CD4-positive, alpha-beta T cell treated with Interleukin-12 subunit alpha and Interleukin-12 subunit beta, for 1 hour (primary cell): Measurements from ENCODE around the gene OGDH.

Experiments used
- DNase-seq: peaks from one replicate; pipeline ENCODE4 v3.0.0-alpha.2; 2020

Gene OGDH

GRCh38 chr7:44618753-44619152 is 12.3 kb downstream of the OGDH start:
- DNase-seq, result peak; percentile 69

- DNase-seq, result no peak
These were observed 14.8 kb downstream of the OGDH start for GRCh38 chr7:44621034-44621749.

GRCh38 chr7:44621750-44622103 is 15.3 kb downstream of the OGDH start:
- DNase-seq, result no peak

GRCh38 chr7:44622342-44623151 is 16.1 kb downstream of the OGDH start:
- peak; percentile 46 for DNase-seq

GRCh38 chr7:44624318-44624717 is 17.9 kb downstream of the OGDH start:
- DNase-seq, result peak; percentile 43

- DNase-seq, result peak; percentile 53
These were observed 19.4 kb downstream of the OGDH start for GRCh38 chr7:44625526-44626471.

- DNase-seq, result no peak
These were observed 20.2 kb downstream of the OGDH start for GRCh38 chr7:44626620-44627019.

- no peak for DNase-seq
These were observed 23.5 kb downstream of the OGDH start for GRCh38 chr7:44629829-44630522.

GRCh38 chr7:44630792-44631457 is 24.5 kb downstream of the OGDH start:
- DNase-seq, result peak; percentile 27

GRCh38 chr7:44631458-44632115 is 25.2 kb downstream of the OGDH start:
- peak; percentile 72 for DNase-seq

GRCh38 chr7:44632196-44632595 is 25.8 kb downstream of the OGDH start:
- DNase-seq, result peak; percentile 28

GRCh38 chr7:44633254-44634186 is 27.1 kb downstream of the OGDH start:
- peak; percentile 77 for DNase-seq

- no peak for DNase-seq
These were observed 27.9 kb downstream of the OGDH start for GRCh38 chr7:44634187-44634838.

- peak; percentile 56 for DNase-seq
These were observed 28.6 kb downstream of the OGDH start for GRCh38 chr7:44634839-44635591.

GRCh38 chr7:44636041-44636584 is 29.7 kb downstream of the OGDH start:
- DNase-seq, result no peak

GRCh38 chr7:44636926-44637325 is 30.5 kb downstream of the OGDH start:
- no peak for DNase-seq

- peak; percentile 87 for DNase-seq
These were observed 31.6 kb downstream of the OGDH start for GRCh38 chr7:44637788-44638594.
